Activated CD8-positive, alpha-beta T cell treated with anti-CD3 and anti-CD28 coated beads for 36 hours (primary cell): ENCODE results near the gene ANKRD11. TPM values are rescaled to one million over a fixed set of nuclear protein-coding genes. Genes with fewer than 3 reads are reported as not detected.

Source experiments
- ATAC-seq: fragments of 200-7000 bp; cut with Tn5 transposase; one replicate; pipeline ENCODE4 v1.10.0; 2021; ENCODE audit warnings: mild to moderate bottlenecking, moderate library complexity
- CTCF ChIA-PET: fragments of 350-600 bp; sonication (Branson Sonifier 250); formaldehyde crosslinking; loops from one replicate; lab custom pipeline; 2021; ENCODE audit warnings: antibody characterized with exemption; lab: Charles Lee
- POLR2A ChIA-PET: fragments of 350-600 bp; sonication (Branson Sonifier 250); formaldehyde crosslinking; loops from one replicate; lab custom pipeline; 2021; ENCODE audit warnings: antibody characterized with exemption; lab: Charles Lee
- DNase-seq: peaks from one replicate; pipeline ENCODE4 v3.0.0-alpha.2; 2020
- H3K27ac Mint-ChIP-seq: one replicate; pipeline ENCODE4 v1.8.0; 2021; ENCODE audit warnings: mild to moderate bottlenecking, mixed read lengths
- H3K27me3 Mint-ChIP-seq: one replicate; pipeline ENCODE4 v1.8.0; 2021; ENCODE audit warnings: mixed read lengths
- H3K36me3 Mint-ChIP-seq: one replicate; pipeline ENCODE4 v1.8.0; 2021; ENCODE audit warnings: low read depth, mixed read lengths
- H3K4me1 Mint-ChIP-seq: one replicate; pipeline ENCODE4 v1.8.0; 2021; ENCODE audit warnings: low read depth, mixed read lengths
- H3K4me3 Mint-ChIP-seq: one replicate; pipeline ENCODE4 v1.8.0; 2021; ENCODE audit warnings: mild to moderate bottlenecking, moderate library complexity, mixed read lengths
- H3K9me3 Mint-ChIP-seq: one replicate; pipeline ENCODE4 v1.8.0; 2021; ENCODE audit warnings: mixed read lengths
- CTCF ChIP-seq: fragments of 200-600 bp; IDR thresholded peaks from one replicate; pipeline ENCODE4 v1.8.0; 2022; ENCODE audit warnings: antibody characterized with exemption, mild to moderate bottlenecking
- intact Hi-C: fragments of 100-400 bp; cut with micrococcal nuclease; formaldehyde crosslinking; loops from one replicate; pipeline ENCODE4 v1.10.0; 2022
- total RNA-seq, 2 experiments: library from RNA; stranded (reverse); gene quantifications; one replicate each; pipeline ENCODE4 v1.2.3, GENCODE V29; 2021

ANKRD11 gene
- total RNA-seq, 2 experiments from 2014 or later: 145 to 147 TPM

- DNase-seq: peak; percentile 93
- TF ChIP-seq CTCF: peak; percentile 29
- H3K27me3 Mint-ChIP-seq: no peaks in the 10 kb centered on the region
- peak overlapping the region; percentile 96 for H3K27ac Mint-ChIP-seq
- H3K9me3 Mint-ChIP-seq: no peaks in the 10 kb centered on the region
- peak overlapping the region; percentile 96 for H3K4me3 Mint-ChIP-seq
- POLR2A ChIA-PET: interaction anchor here (0.6 to 4.3 kb wide), 24 partner anchors 9 to 193 kb away, joined by 3 to 39 read pairs (median 4); partner anchors contain the start of gene SPG7
- H3K36me3 Mint-ChIP-seq: peaks cover 38% of the 10 kb centered on the region
- peak; percentile 32 for ATAC-seq
- intact Hi-C loops: loop anchor here (10.0 kb wide), 1 partner anchor 134 kb away; no protein-coding TSS in a partner anchor
- CTCF ChIA-PET: interaction anchor here (1.2 kb wide), 1 partner anchor 22 kb away, joined by 3 read pairs; no protein-coding TSS in a partner anchor
- H3K4me1 Mint-ChIP-seq: peaks cover 60% of the 10 kb centered on the region
These were observed 1.1 kb downstream of the ANKRD11 start for GRCh38 chr16:89489040-89489897.

GRCh38 chr16:89485701-89486246 lies 4.6 kb downstream of the ANKRD11 start:
- H3K27me3 Mint-ChIP-seq: no peaks in the 10 kb centered on the region
- intact Hi-C loops: loop anchor here (10.0 kb wide), 1 partner anchor 131 kb away; no protein-coding TSS in a partner anchor
- peak overlapping the region; percentile 88 for H3K27ac Mint-ChIP-seq
- DNase-seq (no peak), ATAC-seq (no peak)
- peaks cover 71% of the 10 kb centered on the region for H3K4me1 Mint-ChIP-seq
- ChIA-PET POLR2A (interaction anchor here (0.6 to 5.3 kb wide), 11 partner anchors 9 to 173 kb away, joined by 3 to 31 read pairs (median 3); no protein-coding TSS in a partner anchor), CTCF (interaction anchor here (0.9 to 1.3 kb wide), 2 partner anchors 76 to 147 kb away, joined by 3 read pairs; no protein-coding TSS in a partner anchor)
- H3K4me3 Mint-ChIP-seq: peak overlapping the region; percentile 57
- H3K36me3 Mint-ChIP-seq: peaks cover 65% of the 10 kb centered on the region
- no peaks in the 10 kb centered on the region for H3K9me3 Mint-ChIP-seq
- TF ChIP-seq CTCF: no peak

- ATAC-seq (peak; percentile 18), DNase-seq (peak; percentile 58)
- peak overlapping the region; percentile 57 for H3K4me3 Mint-ChIP-seq
- peak overlapping the region; percentile 88 for H3K27ac Mint-ChIP-seq
- POLR2A ChIA-PET: interaction anchor here (0.8 to 5.3 kb wide), 14 partner anchors 9 to 172 kb away, joined by 3 to 31 read pairs (median 4); no protein-coding TSS in a partner anchor
- H3K36me3 Mint-ChIP-seq: peaks cover 69% of the 10 kb centered on the region
- peaks cover 76% of the 10 kb centered on the region for H3K4me1 Mint-ChIP-seq
- CTCF ChIA-PET: interaction anchor here (0.9 to 1.3 kb wide), 2 partner anchors 76 to 146 kb away, joined by 3 read pairs; no protein-coding TSS in a partner anchor
- H3K27me3 Mint-ChIP-seq: no peaks in the 10 kb centered on the region
- no peaks in the 10 kb centered on the region for H3K9me3 Mint-ChIP-seq
- intact Hi-C loops: loop anchor here (5.0 to 10.0 kb wide), 2 partner anchors 43 to 130 kb away; no protein-coding TSS in a partner anchor
- TF ChIP-seq CTCF: no peak
These were observed 5.3 kb downstream of the ANKRD11 start for GRCh38 chr16:89484923-89485679.

GRCh38 chr16:89484041-89484501 lies 6.3 kb downstream of the ANKRD11 start:
- no peaks in the 10 kb centered on the region for H3K9me3 Mint-ChIP-seq
- peak; percentile 41 for ATAC-seq

More at GRCh38 chr16:89484041-89484501, 6.3 kb downstream of the ANKRD11 start:
- peak overlapping the region; percentile 57 for H3K4me3 Mint-ChIP-seq
- H3K27me3 Mint-ChIP-seq: no peaks in the 10 kb centered on the region
- intact Hi-C loops: loop anchor here (5.0 to 10.0 kb wide), 2 partner anchors 42 to 129 kb away; no protein-coding TSS in a partner anchor
- peak overlapping the region; percentile 88 for H3K27ac Mint-ChIP-seq
- TF ChIP-seq CTCF: no peak
- peaks cover 67% of the 10 kb centered on the region for H3K36me3 Mint-ChIP-seq
- ChIA-PET CTCF (interaction anchor here (0.8 to 1.0 kb wide), 3 partner anchors 11 to 134 kb away, joined by 3 read pairs; no protein-coding TSS in a partner anchor), POLR2A (interaction anchor here (0.8 to 5.3 kb wide), 12 partner anchors 9 to 168 kb away, joined by 3 to 31 read pairs (median 4); no protein-coding TSS in a partner anchor)
- no peak for DNase-seq
- peaks cover 81% of the 10 kb centered on the region for H3K4me1 Mint-ChIP-seq
